ENCODE data around the gene PCLO.
"Not testable (repeated sequence)": the region's sequence is repeated elsewhere in the genome, so short reads cannot be mapped to it uniquely, and the experiment has no call there.

Gene PCLO

GRCh38 chr7:83036130-83036529 lies 126.6 kb downstream of the PCLO start:
- ATAC-seq, result no peak

- ATAC-seq, result no peak
Measured at GRCh38 chr7:83032195-83032594, 130.5 kb downstream of the PCLO start.

- ATAC-seq, result not testable (repeated sequence)
Measured at GRCh38 chr7:83023817-83024665, 138.6 kb downstream of the PCLO start.

- no peak for ATAC-seq
Measured at GRCh38 chr7:83021032-83021431, 141.7 kb downstream of the PCLO start.

- ATAC-seq, result no peak
Measured at GRCh38 chr7:83020161-83020560, 142.5 kb downstream of the PCLO start.

GRCh38 chr7:83015916-83016315 lies 146.8 kb downstream of the PCLO start:
- ATAC-seq, result no peak

GRCh38 chr7:83014546-83014945 lies 148.1 kb downstream of the PCLO start:
- no peak for ATAC-seq

- ATAC-seq, result no peak
Measured at GRCh38 chr7:83011954-83012353, 150.7 kb downstream of the PCLO start.

- no peak for ATAC-seq
Measured at GRCh38 chr7:83005410-83005809, 157.3 kb downstream of the PCLO start.

- no peak for ATAC-seq
Measured at GRCh38 chr7:83001362-83002040, 161.2 kb downstream of the PCLO start.

- ATAC-seq, result no peak
Measured at GRCh38 chr7:82998436-82998835, 164.2 kb downstream of the PCLO start.

GRCh38 chr7:82985144-82985802 lies 177.4 kb downstream of the PCLO start:
- no peak for ATAC-seq

GRCh38 chr7:82980130-82980788 lies 182.4 kb downstream of the PCLO start:
- ATAC-seq, result no peak

GRCh38 chr7:82975811-82976468 lies 186.7 kb downstream of the PCLO start:
- no peak for ATAC-seq

GRCh38 chr7:82972135-82972534 lies 190.5 kb downstream of the PCLO start:
- no peak for ATAC-seq

- no peak for ATAC-seq
Measured at GRCh38 chr7:82965088-82966036, 197.3 kb downstream of the PCLO start.

- no peak for ATAC-seq
Measured at GRCh38 chr7:82964150-82964882, 198.4 kb downstream of the PCLO start.

GRCh38 chr7:82961240-82961639 lies 201.4 kb downstream of the PCLO start:
- no peak for ATAC-seq

GRCh38 chr7:82959528-82959927 lies 203.2 kb downstream of the PCLO start:
- no peak for ATAC-seq

- ATAC-seq, result no peak
Measured at GRCh38 chr7:82957521-82957920, 205.2 kb downstream of the PCLO start.
